GM19193 (cell line): ENCODE data around the gene MPRIP.

Source experiments
- POLR2A ChIP-seq: IDR thresholded peaks from 4 replicates; pipeline ENCODE4 v1.6.1; 2011; ENCODE audit not compliant: insufficient read depth, insufficient read length; ENCODE audit errors: extremely low read depth

MPRIP gene

DNA sequence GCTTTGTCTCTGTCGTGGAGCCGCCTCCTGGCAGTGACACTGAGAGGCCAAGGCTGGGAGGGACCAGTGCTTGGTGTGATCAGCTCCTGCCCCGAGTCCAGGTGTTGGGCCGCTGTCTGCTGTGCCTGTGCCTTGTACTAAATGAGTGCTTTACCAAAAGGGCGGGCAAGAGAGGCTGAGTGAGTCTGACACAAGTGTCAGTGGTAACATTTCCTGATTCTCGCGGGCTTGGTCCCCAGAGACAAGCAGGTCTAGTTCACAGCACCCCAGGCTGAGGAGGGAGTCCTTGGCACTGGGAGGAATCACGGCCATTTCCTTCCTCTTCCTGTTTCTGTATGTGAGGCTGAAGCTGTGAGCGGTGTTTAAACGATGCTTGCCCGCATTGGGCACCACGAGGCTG lies 133.7 kb downstream of the MPRIP start:
- no peak for TF ChIP-seq POLR2A

DNA sequence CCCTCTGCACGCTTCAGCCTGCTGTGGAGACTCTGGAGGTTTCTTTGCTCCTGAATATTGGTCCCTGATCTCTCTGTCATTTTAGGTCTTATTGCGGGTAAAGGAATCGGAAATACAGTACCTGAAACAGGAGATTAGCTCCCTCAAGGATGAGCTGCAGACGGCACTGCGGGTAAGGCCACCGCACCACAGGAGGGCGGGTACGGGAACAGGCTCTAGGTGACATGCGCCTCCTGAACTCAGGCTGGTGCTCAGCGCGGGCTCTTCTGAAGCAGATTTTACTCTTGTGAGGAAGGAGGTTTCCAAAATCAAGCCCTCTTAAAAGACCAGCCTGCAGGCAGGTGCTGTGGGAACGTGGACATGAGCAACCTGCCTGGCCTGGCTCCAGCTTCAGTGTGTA lies 134.1 kb downstream of the MPRIP start:
- no peak for TF ChIP-seq POLR2A

DNA sequence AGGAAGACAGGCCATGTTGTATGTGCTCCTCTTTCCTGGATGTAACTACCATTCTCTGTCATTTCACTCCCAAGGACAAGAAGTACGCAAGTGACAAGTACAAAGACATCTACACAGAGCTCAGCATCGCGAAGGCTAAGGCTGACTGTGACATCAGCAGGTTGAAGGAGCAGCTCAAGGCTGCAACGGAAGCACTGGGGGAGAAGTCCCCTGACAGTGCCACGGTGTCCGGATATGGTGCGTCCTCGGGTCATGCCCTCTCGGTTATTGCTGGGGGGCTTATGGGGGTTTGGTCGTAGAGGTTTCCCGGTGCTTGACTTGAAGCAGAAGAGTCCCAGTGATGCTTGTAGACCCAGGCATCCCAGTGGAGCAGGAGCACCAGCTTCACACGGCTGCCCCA lies 134.9 kb downstream of the MPRIP start:
- no peak for TF ChIP-seq POLR2A

DNA sequence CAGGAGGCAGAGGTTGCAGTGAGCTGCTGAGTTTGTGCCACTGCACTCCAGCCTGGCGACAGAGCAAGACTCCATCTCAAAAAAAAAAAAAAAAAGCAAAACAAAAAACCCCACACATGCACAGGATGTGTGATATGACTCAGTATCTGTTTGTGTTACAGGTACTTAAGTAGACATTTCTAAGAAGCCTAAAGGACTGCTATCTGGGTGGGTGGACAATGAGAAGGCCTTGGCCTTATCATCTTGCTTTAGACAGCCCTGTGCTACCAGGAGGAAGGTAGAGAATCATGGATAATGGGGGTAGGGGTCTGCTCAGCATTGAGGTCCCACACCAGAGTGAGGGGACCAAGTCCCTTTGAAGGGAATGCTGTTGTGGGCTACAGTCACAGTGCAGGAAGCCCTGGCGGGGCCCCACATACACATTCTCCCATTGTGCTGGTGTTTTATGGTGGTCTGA lies 137.1 kb downstream of the MPRIP start:
- TF ChIP-seq POLR2A: no peak

DNA sequence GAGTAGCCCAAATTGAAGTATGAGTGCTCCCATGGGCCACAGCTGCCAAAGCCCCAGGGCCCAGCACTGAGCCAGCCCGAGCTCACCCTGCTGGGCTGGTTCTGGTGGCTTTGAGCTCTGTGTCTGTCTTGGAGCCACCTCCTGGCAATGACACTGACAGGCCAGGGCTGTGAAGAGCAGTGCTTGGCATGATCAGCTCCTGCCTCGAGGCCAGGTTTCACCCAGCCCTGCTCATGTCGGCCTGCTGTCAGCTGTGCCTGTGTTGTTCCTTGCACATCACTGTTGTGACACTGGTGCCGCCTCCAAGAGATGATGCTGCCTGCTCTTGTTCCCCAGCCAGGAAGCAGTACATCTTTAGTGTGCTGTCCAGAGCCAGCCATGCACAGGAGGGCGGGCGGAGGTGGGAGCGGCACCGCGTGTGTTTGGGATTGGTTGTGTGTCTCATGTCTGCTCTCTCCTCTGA lies 137.9 kb downstream of the MPRIP start:
- no peak for TF ChIP-seq POLR2A

DNA sequence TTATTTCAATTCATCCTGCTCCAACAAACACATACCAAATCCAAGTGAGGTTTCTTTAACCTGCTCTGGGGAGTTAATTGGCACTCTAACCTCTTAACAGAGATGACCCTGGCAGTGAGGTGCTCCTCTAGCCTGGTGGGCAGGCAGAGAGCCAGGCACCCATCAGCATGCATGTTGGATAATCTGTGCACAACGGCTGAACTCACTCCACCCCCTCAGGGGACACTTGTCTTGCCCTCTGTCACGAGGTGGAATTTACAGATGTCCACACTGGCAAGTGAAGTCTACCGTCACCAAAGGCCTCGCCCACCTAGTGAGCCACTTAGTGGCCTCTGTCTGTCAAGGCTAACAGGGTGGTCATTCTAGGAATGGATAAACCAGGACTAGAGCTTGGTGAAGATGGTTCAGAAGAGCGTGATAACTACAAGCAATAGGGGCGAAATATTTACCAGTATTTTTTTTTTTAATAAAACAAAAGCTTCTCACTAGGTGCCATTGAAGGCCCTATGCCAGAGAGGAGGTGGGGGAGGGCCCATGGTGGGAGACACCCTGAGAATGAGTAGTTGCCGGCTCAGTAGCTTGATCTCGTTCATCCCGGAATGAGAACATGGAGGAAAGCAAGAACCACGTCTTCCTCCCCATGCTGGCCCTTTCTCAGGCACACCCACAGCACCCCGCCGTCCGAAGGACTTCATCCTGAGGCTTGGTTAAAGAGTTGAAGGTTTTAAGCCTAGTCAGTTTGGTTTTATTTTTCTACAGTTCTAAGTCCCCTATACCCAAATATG lies 138.7 kb downstream of the MPRIP start:
- no peak for TF ChIP-seq POLR2A

DNA sequence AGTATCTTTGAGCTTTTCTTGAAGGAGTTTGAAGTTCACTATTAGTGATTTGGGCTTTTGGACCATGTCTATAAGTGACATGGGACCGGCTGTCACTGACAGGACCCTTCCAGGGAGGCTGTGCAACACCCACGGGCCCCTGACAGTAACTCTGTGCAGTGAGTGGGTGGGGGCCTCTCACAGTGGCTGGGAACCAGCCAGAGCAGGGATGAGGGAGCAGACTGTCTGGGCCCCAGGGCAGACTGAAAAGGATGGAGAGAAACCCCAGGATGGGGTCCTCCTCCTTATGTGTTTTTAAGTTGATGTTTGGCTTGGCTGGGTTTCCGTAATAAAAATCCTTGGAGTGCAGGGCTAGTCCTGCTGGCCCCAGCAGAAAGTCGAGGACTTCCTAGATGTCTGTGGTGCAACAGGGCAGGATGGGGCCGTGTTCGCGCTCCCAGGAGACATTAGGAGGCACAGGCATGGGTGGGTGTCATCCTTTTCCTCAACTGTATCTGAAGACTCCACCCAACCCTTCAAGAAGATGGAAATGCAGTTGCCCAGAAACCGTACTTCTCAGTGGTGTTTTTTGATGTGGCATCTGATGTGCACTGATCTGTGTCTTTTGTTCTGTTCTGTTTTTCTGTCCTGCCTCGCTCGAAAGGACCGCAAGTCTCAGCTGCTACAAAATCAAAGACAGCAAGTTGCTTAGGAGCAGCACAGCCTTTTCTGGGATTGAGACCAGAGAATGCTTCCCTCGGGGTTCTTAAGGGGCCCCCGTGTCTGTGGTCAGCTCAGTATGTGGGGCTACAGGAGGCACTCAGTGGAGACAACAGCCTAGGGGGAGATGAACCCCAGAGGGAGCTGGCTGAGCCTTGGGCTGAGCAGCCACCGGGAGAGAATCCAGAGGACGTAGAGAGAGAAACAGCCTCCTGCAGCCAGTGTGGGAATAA lies 139.7 kb downstream of the MPRIP start:
- TF ChIP-seq POLR2A: no peak

DNA sequence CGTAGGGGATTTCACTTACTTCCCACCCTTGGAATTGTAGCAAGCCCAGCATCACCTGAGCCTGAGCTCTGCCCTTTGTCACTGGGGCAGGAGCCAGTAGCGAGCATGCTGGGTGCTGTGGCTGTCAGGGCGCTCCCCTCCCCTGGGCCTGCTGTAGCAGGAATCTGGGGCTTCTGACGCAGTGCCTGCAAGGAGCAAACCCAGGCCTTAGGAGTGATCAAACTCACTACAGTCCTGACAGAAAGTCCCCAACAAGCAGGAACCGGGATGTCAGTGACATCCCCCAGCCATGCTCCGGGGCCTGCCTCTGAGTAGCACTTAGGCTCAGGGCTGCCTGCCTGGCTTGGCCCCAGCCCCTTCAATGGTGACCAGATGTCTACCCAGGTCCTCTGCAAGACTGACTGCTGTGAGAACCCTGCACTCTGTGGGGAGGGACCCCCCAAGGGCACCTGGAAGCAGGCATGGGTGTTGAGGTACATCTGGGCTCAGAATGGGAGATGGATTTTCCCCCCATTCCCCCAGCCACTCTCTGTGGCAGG lies 140.4 kb downstream of the MPRIP start:
- TF ChIP-seq POLR2A: no peak

DNA sequence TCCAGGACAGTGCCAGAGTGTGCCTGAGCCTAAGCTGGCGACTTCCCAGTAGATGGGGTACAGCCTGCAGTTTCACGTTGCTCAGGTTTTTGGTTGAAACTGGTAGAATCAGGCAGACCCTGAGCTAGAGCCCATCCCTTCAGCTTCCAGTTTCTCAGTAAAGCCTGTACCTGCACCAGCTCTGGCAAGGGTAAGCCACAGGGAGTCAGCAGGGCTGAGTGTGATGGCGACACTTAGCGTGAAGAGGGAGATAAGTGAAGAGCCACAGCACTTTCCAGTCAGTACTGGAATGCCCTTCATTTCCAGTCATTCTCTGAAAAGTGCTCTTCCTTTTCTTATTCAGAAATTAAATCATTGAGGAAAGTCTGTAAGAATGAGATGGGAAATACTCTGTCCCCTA lies 141.5 kb downstream of the MPRIP start:
- TF ChIP-seq POLR2A: no peak

DNA sequence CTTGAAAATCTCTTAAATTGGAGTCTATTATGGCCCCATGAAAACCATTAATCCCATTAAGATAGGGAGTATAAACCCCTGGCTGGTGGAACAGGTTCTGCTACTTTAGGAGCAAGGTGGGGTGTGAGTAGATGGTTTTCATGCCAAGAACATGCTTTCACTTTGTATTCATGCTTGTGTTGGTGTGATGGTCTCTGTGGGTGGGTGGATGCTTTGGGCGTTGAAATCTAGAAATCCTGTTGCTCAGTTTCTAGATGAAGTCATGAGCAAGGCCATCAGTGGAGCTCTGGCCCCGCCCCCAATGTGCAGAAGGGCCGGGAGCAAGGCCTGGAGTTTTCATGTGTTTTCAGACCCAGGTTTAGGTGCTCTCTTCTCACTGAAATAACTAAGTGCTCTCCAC lies 143.8 kb downstream of the MPRIP start:
- no peak for TF ChIP-seq POLR2A

DNA sequence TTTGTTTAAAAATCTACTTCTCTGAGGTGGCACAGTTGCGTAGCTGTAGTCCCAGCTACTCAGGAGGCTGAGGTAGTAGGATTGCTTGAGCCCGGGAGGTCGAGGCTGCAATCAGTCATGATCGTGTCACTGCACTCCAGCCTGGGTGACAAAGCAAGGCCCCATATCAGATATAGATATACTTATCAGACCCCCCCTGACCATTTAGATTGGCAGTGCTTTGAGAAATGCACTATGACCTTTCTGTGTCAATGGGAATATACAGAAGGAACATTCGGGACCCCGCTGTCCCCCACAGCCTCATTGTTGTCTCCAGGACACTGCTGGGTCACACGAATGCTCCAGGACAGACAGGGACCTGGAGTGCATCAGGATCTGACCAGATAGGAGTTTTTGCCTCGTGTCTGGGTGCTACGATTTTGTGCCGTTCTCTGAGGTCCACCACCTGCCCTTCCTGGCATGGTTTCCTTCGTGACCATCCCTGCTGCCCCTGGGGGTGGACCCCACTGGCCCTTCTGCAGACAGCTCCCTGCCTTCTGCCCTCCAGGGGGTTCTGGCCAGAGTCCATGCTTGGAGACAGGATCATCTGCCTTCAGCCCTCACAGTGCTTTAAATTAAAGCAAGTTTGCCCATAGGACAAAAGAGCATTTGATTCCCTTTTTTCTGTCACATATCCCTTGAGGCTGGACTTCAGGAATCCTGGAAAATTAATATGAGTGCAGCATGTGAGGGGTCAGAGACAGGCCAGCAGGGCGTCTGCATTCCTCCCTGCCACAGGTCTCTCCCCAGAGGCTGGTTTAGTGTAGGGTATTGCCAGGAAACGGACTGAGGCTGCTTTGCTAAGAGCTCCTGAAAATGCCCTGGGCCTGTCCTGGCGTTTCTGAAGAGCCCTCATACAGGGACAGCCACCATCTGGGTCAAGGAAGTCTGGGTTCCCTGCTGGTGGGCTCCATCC lies 144.6 kb downstream of the MPRIP start:
- no peak for TF ChIP-seq POLR2A

DNA sequence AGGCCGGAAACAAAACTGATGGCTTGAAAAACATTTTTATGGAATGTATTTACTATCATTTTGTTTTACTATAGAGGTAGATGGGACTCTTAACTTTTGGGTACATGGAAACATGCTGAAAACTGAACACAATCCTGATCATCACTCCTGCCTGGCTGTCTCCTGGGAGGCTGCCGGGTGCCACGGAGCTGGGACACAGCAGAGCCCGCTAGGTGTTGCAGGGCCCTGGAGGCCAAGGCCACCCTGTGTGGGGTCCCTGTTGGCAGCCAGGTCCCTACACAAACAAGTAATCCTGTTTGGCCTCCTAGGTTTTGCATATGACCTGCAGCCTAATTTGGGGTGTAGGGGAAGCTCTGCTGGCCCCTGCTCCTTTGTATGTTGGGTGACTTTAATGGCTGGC lies 146.3 kb downstream of the MPRIP start:
- TF ChIP-seq POLR2A: no peak

DNA sequence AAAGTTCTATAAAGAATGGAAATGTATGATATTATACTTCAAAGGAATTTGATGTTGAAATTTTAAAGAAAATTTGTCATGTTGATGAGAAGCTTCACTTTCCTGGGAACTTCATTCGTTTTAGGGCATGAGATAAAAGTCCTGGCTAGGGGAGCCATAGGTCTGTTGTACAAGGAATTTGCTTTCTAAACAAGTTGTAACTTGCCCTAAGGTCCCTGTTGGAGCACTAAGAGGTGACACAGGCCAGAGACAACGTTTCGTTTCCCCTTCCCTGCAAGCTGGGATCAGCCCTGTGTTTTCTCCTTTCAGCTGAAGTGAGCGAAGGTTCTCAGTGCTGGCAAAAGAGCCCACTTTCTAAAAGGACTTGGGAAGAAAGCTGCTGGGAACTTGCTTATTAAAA lies 147.3 kb downstream of the MPRIP start:
- no peak for TF ChIP-seq POLR2A

DNA sequence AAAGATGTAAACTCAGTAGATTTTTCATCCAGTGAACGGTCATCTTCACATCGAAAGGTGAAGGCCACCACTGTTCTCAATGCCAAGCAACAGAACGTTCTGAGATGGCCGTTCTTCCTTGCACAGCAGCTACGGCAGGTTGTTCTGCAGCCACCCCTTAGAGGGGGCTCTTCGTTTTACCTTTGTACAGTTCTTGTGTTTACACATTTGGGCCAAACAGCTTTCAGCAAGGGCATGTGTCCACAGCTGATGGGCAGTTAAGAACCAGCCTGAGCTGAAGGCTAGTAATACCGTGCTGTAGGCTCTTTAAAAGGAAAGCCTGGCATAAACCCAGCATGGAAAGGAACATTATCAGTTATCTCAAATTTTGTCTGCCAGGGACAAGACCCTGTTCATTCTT lies 147.9 kb downstream of the MPRIP start:
- TF ChIP-seq POLR2A: no peak
